Panc1 (cell line): ENCODE data around the gene CRHR2. TPM values are rescaled to one million over a fixed set of nuclear protein-coding genes. Genes with fewer than 3 reads are reported as not detected.

ENCODE experiments used
- ATAC-seq: fragments of 200-7000 bp; cut with Tn5 transposase; 2 replicates; pipeline ENCODE4 v1.9.1; 2020; ENCODE audit warnings: mild to moderate bottlenecking, moderate library complexity
- BruUV-seq: library from RNA; stranded (reverse); fragments of 400-500 nt; replicated peaks from 2 replicates; lab custom pipeline; 2021; lab: Mats Ljungman, UMichigan
- CTCF ChIA-PET: fragments of 300-600 bp; sonication (Branson Sonifier 250); formaldehyde crosslinking; loops from one replicate; lab custom pipeline; 2022; ENCODE audit warnings: antibody characterized with exemption; lab: Charles Lee
- POLR2A ChIA-PET: fragments of 300-600 bp; sonication (Branson Sonifier 250); formaldehyde crosslinking; loops from one replicate; lab custom pipeline; 2022; ENCODE audit warnings: antibody characterized with exemption; lab: Charles Lee
- DNase-seq: peaks from one replicate; pipeline ENCODE4 v3.0.0-alpha.2; 2010; ENCODE audit warnings: low read depth, low spot score
- H3K27ac ChIP-seq: 2 replicates; pipeline ENCODE4 v1.5.1; 2011; ENCODE audit warnings: mild to moderate bottlenecking, low read length, inconsistent platforms
- H3K27me3 ChIP-seq: fragments of 200-500 bp; sonication (Bioruptor generic); 2 replicates; pipeline ENCODE4 v1.6.0; 2014; ENCODE audit warnings: low read length, inconsistent platforms; ENCODE audit not compliant: control insufficient read depth, insufficient read depth
- H3K36me3 ChIP-seq: fragments of 200-500 bp; sonication (Bioruptor generic); 2 replicates; pipeline ENCODE4 v1.5.1; 2014; ENCODE audit warnings: inconsistent platforms, mild to moderate bottlenecking, low read length, moderate library complexity; ENCODE audit not compliant: control insufficient read depth, insufficient read depth
- H3K4me1 ChIP-seq: 2 replicates; pipeline ENCODE4 v1.5.1; 2011; ENCODE audit warnings: inconsistent platforms, mild to moderate bottlenecking, low read length, moderate library complexity; ENCODE audit not compliant: control insufficient read depth, insufficient read depth
- H3K4me3 ChIP-seq, 2 experiments: 2 replicates each; pipeline ENCODE4 v1.5.1; 2011 to 2012; ENCODE audit warnings: low read depth in 2 of 2, low read length in 2 of 2, mild to moderate bottlenecking in 2 of 2, inconsistent platforms in 1 of 2, moderate library complexity in 1 of 2
- H3K9me3 ChIP-seq: fragments of 200-500 bp; sonication (Bioruptor generic); 2 replicates; pipeline ENCODE4 v1.5.1; 2014; ENCODE audit warnings: low read depth, mild to moderate bottlenecking, inconsistent platforms, low read length, moderate library complexity; ENCODE audit not compliant: control insufficient read depth, insufficient read depth
- POLR2AphosphoS5 ChIP-seq: IDR thresholded peaks from 2 replicates; pipeline ENCODE4 v1.6.1; 2012; ENCODE audit warnings: mild to moderate bottlenecking, low read depth, low read length, moderate library complexity
- SIN3A ChIP-seq: IDR thresholded peaks from 2 replicates; pipeline ENCODE4 v1.6.1; 2012; ENCODE audit warnings: low read depth, mild to moderate bottlenecking, low read length, moderate library complexity, borderline replicate concordance; ENCODE audit not compliant: insufficient read depth
- TCF7L2 ChIP-seq: IDR thresholded peaks from 2 replicates; pipeline ENCODE4 v1.6.1; 2011; ENCODE audit warnings: mild to moderate bottlenecking, low read depth, low read length, inconsistent platforms
- in situ Hi-C: cut with HindIII; loops from 2 replicates; pipeline ENCODE4 v1.10.0; 2016; ENCODE audit warnings: low sequenced_read_pairs, low pct_unique_long_range_greater_than_20kb
- intact Hi-C: fragments of 100-400 bp; cut with micrococcal nuclease; formaldehyde crosslinking; loops from one replicate; pipeline ENCODE4 v1.10.0; 2022; ENCODE audit not compliant: unreplicated experiment
- total RNA-seq: library from RNA; stranded (reverse); gene quantifications from one replicate; pipeline ENCODE4 v1.2.1, GENCODE V29; 2021; ENCODE audit not compliant: unreplicated experiment
- TF ChIP-seq, protein P1 (sequence below), 2 experiments: IDR thresholded peaks; 2 replicates each; pipeline ENCODE4 v1.6.1; 2011 to 2012; ENCODE audit warnings: low read depth in 2 of 2, control low read depth in 1 of 2, low read length in 1 of 2, mild to moderate bottlenecking in 1 of 2, moderate library complexity in 1 of 2; ENCODE audit not compliant: insufficient read depth in 1 of 2
- TF ChIP-seq, protein P2 (sequence below): fragments of 450-650 bp; IDR thresholded peaks from 2 replicates; pipeline ENCODE4 v1.5.1; 2017; ENCODE audit warnings: mild to moderate bottlenecking

The CRHR2 gene
- total RNA-seq, 1 experiment from 2014 or later, result not detected

DNA sequence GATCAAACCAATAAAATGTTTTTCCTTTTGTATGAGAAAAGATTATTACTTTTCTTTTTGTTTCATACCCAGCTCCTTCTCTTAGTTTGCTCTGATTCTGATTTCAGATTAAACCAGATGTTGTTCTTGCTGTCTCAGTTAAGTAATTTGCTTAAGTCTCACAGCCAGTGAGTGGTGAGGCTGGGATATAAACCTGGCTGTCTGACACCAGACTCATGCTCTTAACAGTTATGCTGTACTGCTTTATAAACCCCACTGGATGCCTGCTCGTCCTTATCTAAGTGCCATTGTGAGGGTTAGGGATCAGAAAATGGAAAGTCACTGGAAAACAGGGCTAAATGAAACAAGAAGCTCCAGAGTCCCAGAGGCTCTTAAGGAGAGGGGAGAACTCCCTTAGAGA, 63.3 kb downstream of the CRHR2 start:
- ChIA-PET POLR2A (no interaction called here), CTCF (no interaction called here)
- Histone ChIP-seq H3K4me3 (no peak overlapping the region), H3K9me3 (no peaks in the 10 kb centered on the region), H3K27ac (no peak overlapping the region), H3K4me1 (no peaks in the 10 kb centered on the region), H3K27me3 (no peaks in the 10 kb centered on the region), H3K36me3 (peaks cover 82% of the 10 kb centered on the region)
- ATAC-seq, result no peak
- DNase-seq, result no peak
- BruUV-seq, result no TSS peak
- intact Hi-C loops (no loop called here), in situ Hi-C loops (no loop called here)
- TF ChIP-seq, protein P1, sequence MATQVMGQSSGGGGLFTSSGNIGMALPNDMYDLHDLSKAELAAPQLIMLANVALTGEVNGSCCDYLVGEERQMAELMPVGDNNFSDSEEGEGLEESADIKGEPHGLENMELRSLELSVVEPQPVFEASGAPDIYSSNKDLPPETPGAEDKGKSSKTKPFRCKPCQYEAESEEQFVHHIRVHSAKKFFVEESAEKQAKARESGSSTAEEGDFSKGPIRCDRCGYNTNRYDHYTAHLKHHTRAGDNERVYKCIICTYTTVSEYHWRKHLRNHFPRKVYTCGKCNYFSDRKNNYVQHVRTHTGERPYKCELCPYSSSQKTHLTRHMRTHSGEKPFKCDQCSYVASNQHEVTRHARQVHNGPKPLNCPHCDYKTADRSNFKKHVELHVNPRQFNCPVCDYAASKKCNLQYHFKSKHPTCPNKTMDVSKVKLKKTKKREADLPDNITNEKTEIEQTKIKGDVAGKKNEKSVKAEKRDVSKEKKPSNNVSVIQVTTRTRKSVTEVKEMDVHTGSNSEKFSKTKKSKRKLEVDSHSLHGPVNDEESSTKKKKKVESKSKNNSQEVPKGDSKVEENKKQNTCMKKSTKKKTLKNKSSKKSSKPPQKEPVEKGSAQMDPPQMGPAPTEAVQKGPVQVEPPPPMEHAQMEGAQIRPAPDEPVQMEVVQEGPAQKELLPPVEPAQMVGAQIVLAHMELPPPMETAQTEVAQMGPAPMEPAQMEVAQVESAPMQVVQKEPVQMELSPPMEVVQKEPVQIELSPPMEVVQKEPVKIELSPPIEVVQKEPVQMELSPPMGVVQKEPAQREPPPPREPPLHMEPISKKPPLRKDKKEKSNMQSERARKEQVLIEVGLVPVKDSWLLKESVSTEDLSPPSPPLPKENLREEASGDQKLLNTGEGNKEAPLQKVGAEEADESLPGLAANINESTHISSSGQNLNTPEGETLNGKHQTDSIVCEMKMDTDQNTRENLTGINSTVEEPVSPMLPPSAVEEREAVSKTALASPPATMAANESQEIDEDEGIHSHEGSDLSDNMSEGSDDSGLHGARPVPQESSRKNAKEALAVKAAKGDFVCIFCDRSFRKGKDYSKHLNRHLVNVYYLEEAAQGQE (IDR thresholded peaks at IDR 0.05; ENCODE audit: insufficient read depth in 1 of 2, low read depth in 2 of 2, low read length in 1 of 2), result no peak
- TF ChIP-seq, protein P2, sequence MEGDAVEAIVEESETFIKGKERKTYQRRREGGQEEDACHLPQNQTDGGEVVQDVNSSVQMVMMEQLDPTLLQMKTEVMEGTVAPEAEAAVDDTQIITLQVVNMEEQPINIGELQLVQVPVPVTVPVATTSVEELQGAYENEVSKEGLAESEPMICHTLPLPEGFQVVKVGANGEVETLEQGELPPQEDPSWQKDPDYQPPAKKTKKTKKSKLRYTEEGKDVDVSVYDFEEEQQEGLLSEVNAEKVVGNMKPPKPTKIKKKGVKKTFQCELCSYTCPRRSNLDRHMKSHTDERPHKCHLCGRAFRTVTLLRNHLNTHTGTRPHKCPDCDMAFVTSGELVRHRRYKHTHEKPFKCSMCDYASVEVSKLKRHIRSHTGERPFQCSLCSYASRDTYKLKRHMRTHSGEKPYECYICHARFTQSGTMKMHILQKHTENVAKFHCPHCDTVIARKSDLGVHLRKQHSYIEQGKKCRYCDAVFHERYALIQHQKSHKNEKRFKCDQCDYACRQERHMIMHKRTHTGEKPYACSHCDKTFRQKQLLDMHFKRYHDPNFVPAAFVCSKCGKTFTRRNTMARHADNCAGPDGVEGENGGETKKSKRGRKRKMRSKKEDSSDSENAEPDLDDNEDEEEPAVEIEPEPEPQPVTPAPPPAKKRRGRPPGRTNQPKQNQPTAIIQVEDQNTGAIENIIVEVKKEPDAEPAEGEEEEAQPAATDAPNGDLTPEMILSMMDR, result no peak
- TF ChIP-seq TCF7L2 (no peak), SIN3A (no peak), POLR2AphosphoS5 (no peak)

DNA sequence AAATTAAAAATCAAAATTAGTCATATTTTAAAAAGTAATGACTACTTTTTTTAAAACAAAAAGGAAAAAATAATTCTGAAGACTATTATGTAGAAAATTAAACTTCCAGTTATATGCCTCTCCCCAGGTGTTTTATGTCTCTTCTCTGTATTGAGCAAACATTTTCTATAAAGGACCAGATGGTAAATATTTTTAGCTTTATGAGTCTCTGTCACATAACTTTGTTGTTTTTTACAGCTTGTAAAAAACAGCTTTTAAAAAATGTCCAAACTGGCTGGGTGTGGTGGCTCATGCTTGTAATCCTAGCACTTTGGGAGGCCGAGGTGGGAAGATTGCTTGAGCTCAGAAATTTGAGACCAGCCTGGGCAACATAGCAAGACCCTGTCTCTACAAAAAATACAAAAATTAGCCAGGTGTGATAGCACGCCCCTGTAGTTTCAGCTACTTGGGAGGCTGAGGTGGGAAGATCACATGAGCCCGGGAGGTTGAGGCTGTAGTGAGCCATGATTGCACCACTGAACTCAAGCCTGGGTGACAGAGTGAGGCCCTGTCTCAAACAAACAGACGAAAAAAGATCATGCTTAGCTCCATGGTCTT, 64.1 kb downstream of the CRHR2 start:
- H3K4me1 ChIP-seq, result no peaks in the 10 kb centered on the region
- no peak overlapping the region for H3K4me3 ChIP-seq
- ATAC-seq (no peak), DNase-seq (no peak)
- no peaks in the 10 kb centered on the region for H3K9me3 ChIP-seq
- in situ Hi-C loops, result no loop called here
- peaks cover 80% of the 10 kb centered on the region for H3K36me3 ChIP-seq
- CTCF ChIA-PET, result no interaction called here
- no peaks in the 10 kb centered on the region for H3K27me3 ChIP-seq
- BruUV-seq, result no TSS peak
- intact Hi-C loops, result no loop called here
- POLR2A ChIA-PET, result no interaction called here
- TF ChIP-seq, protein P2, result no peak
- TF ChIP-seq, protein P1 (IDR thresholded peaks at IDR 0.05; ENCODE audit: insufficient read depth in 1 of 2, low read depth in 2 of 2, low read length in 1 of 2), result no peak
- TF ChIP-seq SIN3A, result no peak
- TF ChIP-seq TCF7L2, result no peak
- no peak for TF ChIP-seq POLR2AphosphoS5
- H3K27ac ChIP-seq, result no peak overlapping the region
